HepG2 (cell line): ENCODE measurements around the gene PLEKHA6. TPM values are rescaled to one million over a fixed set of nuclear protein-coding genes. Genes with fewer than 3 reads are reported as not detected.

Experiments used
- ARHGAP35 ChIP-seq: sonication (generic); formaldehyde crosslinking; IDR thresholded peaks from 2 replicates; pipeline ENCODE4 v1.9.0; 2022; ENCODE audit warnings: mild to moderate bottlenecking, inconsistent platforms, moderate library complexity, missing genetic modification reagents, borderline replicate concordance
- FOSL1 ChIP-seq: sonication (generic); formaldehyde crosslinking; IDR thresholded peaks from 2 replicates; pipeline ENCODE4 v1.9.0; 2021; ENCODE audit warnings: missing genetic modification reagents, borderline replicate concordance
- FOSL2 ChIP-seq: sonication (generic); formaldehyde crosslinking; IDR thresholded peaks from 2 replicates; pipeline ENCODE4 v1.4.0; 2020; ENCODE audit warnings: missing genetic modification reagents
- FOXC1 ChIP-seq: sonication (generic); formaldehyde crosslinking; IDR thresholded peaks from 2 replicates; pipeline ENCODE4 v1.8.0; 2022; ENCODE audit warnings: mild to moderate bottlenecking, missing genetic modification reagents, borderline replicate concordance
- GABPB1 ChIP-seq: IDR thresholded peaks from 2 replicates; pipeline ENCODE4 v1.6.1; 2016; ENCODE audit warnings: mild to moderate bottlenecking, missing genetic modification reagents, moderate library complexity, missing compliant biosample characterization
- GATAD2A ChIP-seq: IDR thresholded peaks from 2 replicates; pipeline ENCODE4 v1.6.1; 2016
- HNF1A ChIP-seq, 2 experiments: sonication (generic) in 1 of 2; formaldehyde crosslinking in 1 of 2; IDR thresholded peaks; 2 replicates each; pipeline versions ENCODE4 v1.4.0 to v1.6.1; 2016 to 2020; ENCODE audit warnings: borderline replicate concordance in 1 of 2, low read depth in 1 of 2, mild to moderate bottlenecking in 1 of 2, missing genetic modification reagents in 1 of 2
- KDM2A ChIP-seq: sonication (generic); formaldehyde crosslinking; IDR thresholded peaks from 2 replicates; pipeline ENCODE4 v1.4.0; 2020; ENCODE audit warnings: low read depth, missing genetic modification reagents, borderline replicate concordance
- MBNL3 ChIP-seq: fragments of 250-450 bp; sonication (Bioruptor Pico); conservative IDR thresholded peaks from 2 replicates; pipeline ENCODE4 v1.8.0; 2022; ENCODE audit warnings: mild to moderate bottlenecking, inconsistent platforms
- NKX3-1 ChIP-seq: sonication (generic); formaldehyde crosslinking; IDR thresholded peaks from 2 replicates; pipeline ENCODE4 v1.5.0; 2020; ENCODE audit warnings: missing genetic modification reagents
- SMAD9 ChIP-seq: sonication (generic); formaldehyde crosslinking; IDR thresholded peaks from 2 replicates; pipeline ENCODE4 v1.5.1; 2020; ENCODE audit warnings: mild to moderate bottlenecking, missing genetic modification reagents
- SNAPC5 ChIP-seq: sonication (generic); formaldehyde crosslinking; IDR thresholded peaks from 2 replicates; pipeline ENCODE4 v1.8.1; 2023; ENCODE audit warnings: mild to moderate bottlenecking, missing genetic modification reagents, borderline replicate concordance
- SOX6 ChIP-seq, 2 experiments: fragments of 450-650 bp in 1 of 2; sonication (generic) in 1 of 2; formaldehyde crosslinking in 1 of 2; IDR thresholded peaks; 2 replicates each; pipeline versions ENCODE4 v1.4.0 to v1.6.1; 2017 to 2020; ENCODE audit warnings: antibody characterized with exemption in 1 of 2, mild to moderate bottlenecking in 1 of 2, missing genetic modification reagents in 1 of 2
- SPEN ChIP-seq: sonication (generic); formaldehyde crosslinking; IDR thresholded peaks from 2 replicates; pipeline ENCODE4 v1.5.1; 2020; ENCODE audit warnings: low read depth, mild to moderate bottlenecking, missing genetic modification reagents
- ZNF501 ChIP-seq: sonication (generic); formaldehyde crosslinking; IDR thresholded peaks from 2 replicates; pipeline ENCODE4 v1.5.1; 2020; ENCODE audit warnings: mild to moderate bottlenecking, moderate library complexity, missing genetic modification reagents
- ZNF563 ChIP-seq: sonication (generic); formaldehyde crosslinking; IDR thresholded peaks from 2 replicates; pipeline ENCODE4 v1.8.0; 2022; ENCODE audit warnings: mild to moderate bottlenecking, moderate library complexity, missing genetic modification reagents
- ZNF597 ChIP-seq: sonication (generic); formaldehyde crosslinking; IDR thresholded peaks from 2 replicates; pipeline ENCODE4 v1.5.0; 2020; ENCODE audit warnings: missing genetic modification reagents
- polyA plus RNA-seq, 8 experiments: library from polyadenylated mRNA; depleted of rRNA in 3 of 8; stranded (reverse) in 7 of 8; unstranded in 1 of 8; fragments of >200 nt; fragmentation: Illumina TruSeq in 4 of 8; extraction: Trizol in 4 of 8; gene quantifications; 2 replicates each; pipeline versions ENCODE4 v1.2.1 to v1.2.3, GENCODE V29; 2011 to 2016; ENCODE audit warnings: low read depth in 4 of 8, missing spikeins in 1 of 8, mixed read lengths in 1 of 8; ENCODE audit not compliant: insufficient read depth in 1 of 8
- total RNA-seq, 5 experiments: library from RNA; depleted of rRNA; stranded (reverse); fragments of >200 nt; fragmentation: Illumina TruSeq; extraction: Trizol; gene quantifications; 2 replicates each; pipeline ENCODE4 v1.2.3, GENCODE V29; 2016; ENCODE audit warnings: low read depth in 1 of 5
- TF ChIP-seq, protein P1 (sequence below): sonication (generic); formaldehyde crosslinking; IDR thresholded peaks from 2 replicates; pipeline ENCODE4 v1.4.0; 2020; ENCODE audit warnings: mild to moderate bottlenecking, missing genetic modification reagents

PLEKHA6 gene
- total and polyA plus RNA-seq, 2 of the 13 experiments (the other 11 are each of a cell fraction or from before 2014, with no cell fraction given), result 5.3 to 11.4 TPM

DNA sequence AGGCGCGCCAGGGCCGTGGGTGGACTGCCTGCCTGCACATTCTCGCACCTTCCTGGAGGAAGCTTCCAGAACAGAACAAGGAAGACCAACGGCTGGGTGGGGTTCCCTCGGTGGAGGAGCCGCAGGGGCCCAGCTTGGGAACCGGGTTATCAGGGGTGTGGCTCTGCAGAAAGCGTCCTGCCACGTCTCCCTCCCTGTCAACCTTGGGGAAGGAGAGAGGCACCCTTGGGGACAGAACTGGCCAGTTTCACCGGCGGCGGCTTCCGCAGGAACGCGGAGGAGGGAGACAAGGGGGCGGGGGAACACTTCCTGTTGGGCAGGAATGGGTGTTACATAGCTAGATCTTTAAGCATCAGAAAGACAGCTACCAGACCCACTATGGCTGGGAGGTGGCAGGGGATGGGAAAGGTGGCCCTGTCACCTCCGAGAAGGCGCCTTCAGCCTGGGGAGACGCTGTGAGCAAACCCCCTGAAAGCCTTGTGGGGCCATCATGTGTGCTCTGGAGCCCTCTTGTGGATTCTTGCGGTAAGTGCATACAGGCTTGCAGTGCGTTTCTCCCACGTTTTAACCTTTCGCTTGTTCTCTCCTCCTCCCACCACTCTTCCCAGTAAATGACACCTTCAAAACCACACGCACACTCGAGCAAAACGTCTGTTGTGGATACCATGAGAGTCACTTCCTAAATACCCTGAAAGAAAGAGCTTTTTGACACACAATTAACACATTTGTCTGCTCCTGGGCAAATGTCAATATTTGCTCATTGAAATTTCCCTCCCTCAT, 3.8 kb upstream of the PLEKHA6 start (continued):
- TF ChIP-seq HNF1A (IDR thresholded peaks at IDR 0.05; ENCODE audit: low read depth), result no peak
- TF ChIP-seq HNF1A (CRISPR knock-in tag; IDR thresholded peaks at IDR 0.05; ENCODE audit: borderline replicate concordance), result no peak
- TF ChIP-seq, protein P1, sequence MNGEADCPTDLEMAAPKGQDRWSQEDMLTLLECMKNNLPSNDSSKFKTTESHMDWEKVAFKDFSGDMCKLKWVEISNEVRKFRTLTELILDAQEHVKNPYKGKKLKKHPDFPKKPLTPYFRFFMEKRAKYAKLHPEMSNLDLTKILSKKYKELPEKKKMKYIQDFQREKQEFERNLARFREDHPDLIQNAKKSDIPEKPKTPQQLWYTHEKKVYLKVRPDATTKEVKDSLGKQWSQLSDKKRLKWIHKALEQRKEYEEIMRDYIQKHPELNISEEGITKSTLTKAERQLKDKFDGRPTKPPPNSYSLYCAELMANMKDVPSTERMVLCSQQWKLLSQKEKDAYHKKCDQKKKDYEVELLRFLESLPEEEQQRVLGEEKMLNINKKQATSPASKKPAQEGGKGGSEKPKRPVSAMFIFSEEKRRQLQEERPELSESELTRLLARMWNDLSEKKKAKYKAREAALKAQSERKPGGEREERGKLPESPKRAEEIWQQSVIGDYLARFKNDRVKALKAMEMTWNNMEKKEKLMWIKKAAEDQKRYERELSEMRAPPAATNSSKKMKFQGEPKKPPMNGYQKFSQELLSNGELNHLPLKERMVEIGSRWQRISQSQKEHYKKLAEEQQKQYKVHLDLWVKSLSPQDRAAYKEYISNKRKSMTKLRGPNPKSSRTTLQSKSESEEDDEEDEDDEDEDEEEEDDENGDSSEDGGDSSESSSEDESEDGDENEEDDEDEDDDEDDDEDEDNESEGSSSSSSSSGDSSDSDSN (CRISPR knock-in tag), result no peak
- peak; percentile 46; the same call in 1 of the 2 replicates for TF ChIP-seq ZNF501 (CRISPR knock-in tag)
- TF ChIP-seq SOX6 (IDR thresholded peaks at IDR 0.05), result no peak
- peak; percentile 33; the same call in 1 of the 2 replicates for TF ChIP-seq SOX6 (CRISPR knock-in tag; IDR thresholded peaks at IDR 0.05)
- no peak for TF ChIP-seq MBNL3 (CRISPR knock-in tag)
- 0 out of 2 replicates have a peak, but pooled peaks have one; percentile 25 for TF ChIP-seq KDM2A (CRISPR knock-in tag)
- TF ChIP-seq SMAD9, result no peak
- TF ChIP-seq GABPB1 (CRISPR knock-in tag), result 0 out of 2 replicates have a peak, but pooled peaks have one; percentile 26
- peak; percentile 37; the same call in 1 of the 2 replicates for TF ChIP-seq SPEN (CRISPR knock-in tag)
- TF ChIP-seq NKX3-1 (CRISPR knock-in tag), result no peak
- TF ChIP-seq SNAPC5 (CRISPR knock-in tag), result no peak
- TF ChIP-seq ZNF563 (CRISPR knock-in tag), result no peak
- TF ChIP-seq ARHGAP35 (CRISPR knock-in tag), result 0 out of 2 replicates have a peak, but pooled peaks have one; percentile 24
- no peak for TF ChIP-seq FOSL2
- TF ChIP-seq GATAD2A (CRISPR knock-in tag), result peak; percentile 26; the same call in 1 of the 2 replicates
- no peak for TF ChIP-seq FOSL1 (CRISPR knock-in tag)
- TF ChIP-seq FOXC1 (CRISPR knock-in tag), result no peak
- no peak for TF ChIP-seq ZNF597 (CRISPR knock-in tag)
